K562 (cell line): ENCODE measurements around the gene AKAP12. TPM values are rescaled to one million over a fixed set of nuclear protein-coding genes. Genes with fewer than 3 reads are reported as not detected.

ENCODE experiments used
- DDX20 ChIP-seq: fragments of 450-650 bp; IDR thresholded peaks from 2 replicates; pipeline ENCODE4 v1.6.1; 2016; ENCODE audit warnings: missing genetic modification characterization, low read depth, mild to moderate bottlenecking, missing compliant biosample characterization, moderate library complexity
- HCFC1 ChIP-seq: IDR thresholded peaks from 2 replicates; pipeline ENCODE4 v1.6.1; 2012; ENCODE audit warnings: low read depth, low read length, improper control_type of control experiment
- PPARD ChIP-seq: fragments of 250-450 bp; sonication (Bioruptor Pico); IDR thresholded peaks from 2 replicates; pipeline ENCODE4 v1.8.0; 2022; ENCODE audit warnings: inconsistent platforms, mild to moderate bottlenecking, moderate library complexity
- RFX5 ChIP-seq: IDR thresholded peaks from 2 replicates; pipeline ENCODE4 v1.6.1; 2011; ENCODE audit warnings: low read depth, mild to moderate bottlenecking, improper control_type of control experiment, low read length
- RUNX1 ChIP-seq: sonication (generic); IDR thresholded peaks from 2 replicates; pipeline ENCODE4 v1.6.1; 2016; ENCODE audit warnings: antibody characterized with exemption, low read depth
- SMARCB1 ChIP-seq: IDR thresholded peaks from 2 replicates; pipeline ENCODE4 v1.6.1; 2011; ENCODE audit warnings: improper control_type of control experiment, low read depth; ENCODE audit not compliant: insufficient read length
- SRSF9 ChIP-seq: fragments of 200-400 bp; formaldehyde crosslinking; IDR thresholded peaks from 2 replicates; pipeline ENCODE4 v1.6.1; 2017; ENCODE audit warnings: low read depth, low read length, borderline replicate concordance
- TCF7 ChIP-seq: sonication (generic); IDR thresholded peaks from 2 replicates; pipeline ENCODE4 v1.6.1; 2016; ENCODE audit warnings: antibody characterized with exemption, borderline replicate concordance
- ZBTB11 ChIP-seq, 3 experiments: fragments of 200-800 bp in 1 of 3; fragments of 250-450 bp in 1 of 3; fragments of 450-650 bp in 1 of 3; sonication (Bioruptor Pico) in 1 of 3; sonication (Bioruptor generic) in 1 of 3; formaldehyde crosslinking in 1 of 3; IDR thresholded peaks; 2 replicates each; pipeline versions ENCODE4 v1.6.1 to v1.8.0; 2016 to 2022; ENCODE audit warnings: mild to moderate bottlenecking in 2 of 3, missing genetic modification characterization in 2 of 3, missing compliant biosample characterization in 1 of 3, moderate library complexity in 1 of 3
- ZKSCAN3 ChIP-seq: fragments of 250-450 bp; sonication (Bioruptor Pico); IDR thresholded peaks from 2 replicates; pipeline ENCODE4 v1.4.0; 2020
- polyA plus RNA-seq, 8 experiments: library from polyadenylated mRNA; depleted of rRNA in 4 of 8; stranded (reverse) in 5 of 8; unstranded in 3 of 8; fragments of >200 nt; fragmentation: Nextera tagmentation in 2 of 8; fragmentation: Illumina TruSeq in 1 of 8; extraction: Ambion mirVana in 2 of 8; extraction: Trizol in 1 of 8; gene quantifications; 2 replicates each; pipeline versions ENCODE4 v1.2.1 to v1.2.3, GENCODE V29; 2011 to 2014; ENCODE audit warnings: inconsistent platforms in 1 of 8, missing spikeins in 1 of 8
- total RNA-seq, 7 experiments: library from RNA; depleted of rRNA in 6 of 7; stranded (reverse); fragments of >200 nt in 6 of 7; fragmentation: Illumina TruSeq in 2 of 7; extraction: Trizol in 2 of 7; gene quantifications; 2 replicates each; pipeline versions ENCODE4 v1.2.1 to v1.2.3, GENCODE V29; 2011 to 2021; ENCODE audit warnings: low replicate concordance in 1 of 7
- TF ChIP-seq, protein P1 (sequence below): sonication (generic); formaldehyde crosslinking; IDR thresholded peaks from 2 replicates; pipeline ENCODE4 v1.8.0; 2023; ENCODE audit warnings: mild to moderate bottlenecking, missing genetic modification reagents
- TF ChIP-seq, protein P2 (sequence below): fragments of 450-650 bp; IDR thresholded peaks from 2 replicates; pipeline ENCODE4 v1.7.0; 2016; ENCODE audit warnings: borderline replicate concordance
- TF ChIP-seq, protein P3 (sequence below): fragments of 250-450 bp; sonication (Bioruptor Pico); IDR thresholded peaks from 2 replicates; pipeline ENCODE4 v1.4.0; 2020; ENCODE audit warnings: mild to moderate bottlenecking, moderate library complexity
- TF ChIP-seq, protein P4 (sequence below): sonication (generic); formaldehyde crosslinking; IDR thresholded peaks from 2 replicates; pipeline ENCODE4 v1.8.0; 2023; ENCODE audit warnings: mild to moderate bottlenecking, missing genetic modification reagents

Gene AKAP12
- total and polyA plus RNA-seq, 9 of the 15 experiments (the other 6 are each of a cell fraction or from before 2014, with no cell fraction given), result 0.08 to 2.0 (median 0.62) TPM

GRCh38 chr6:151229401-151230276 is 10.1 kb upstream of the AKAP12 start (continued):
- TF ChIP-seq HCFC1 (no peak), PPARD (CRISPR knock-in tag) (no peak), ZKSCAN3 (no peak), TCF7 (no peak), ZBTB11 (CRISPR knock-in tag; IDR thresholded peaks at IDR 0.05) (peak in 1 of 3 experiments; percentile 67; a peak in 2 of 6 replicates), RFX5 (no peak), DDX20 (no peak), SMARCB1 (no peak), SRSF9 (no peak), RUNX1 (no peak)
- TF ChIP-seq, protein P1, sequence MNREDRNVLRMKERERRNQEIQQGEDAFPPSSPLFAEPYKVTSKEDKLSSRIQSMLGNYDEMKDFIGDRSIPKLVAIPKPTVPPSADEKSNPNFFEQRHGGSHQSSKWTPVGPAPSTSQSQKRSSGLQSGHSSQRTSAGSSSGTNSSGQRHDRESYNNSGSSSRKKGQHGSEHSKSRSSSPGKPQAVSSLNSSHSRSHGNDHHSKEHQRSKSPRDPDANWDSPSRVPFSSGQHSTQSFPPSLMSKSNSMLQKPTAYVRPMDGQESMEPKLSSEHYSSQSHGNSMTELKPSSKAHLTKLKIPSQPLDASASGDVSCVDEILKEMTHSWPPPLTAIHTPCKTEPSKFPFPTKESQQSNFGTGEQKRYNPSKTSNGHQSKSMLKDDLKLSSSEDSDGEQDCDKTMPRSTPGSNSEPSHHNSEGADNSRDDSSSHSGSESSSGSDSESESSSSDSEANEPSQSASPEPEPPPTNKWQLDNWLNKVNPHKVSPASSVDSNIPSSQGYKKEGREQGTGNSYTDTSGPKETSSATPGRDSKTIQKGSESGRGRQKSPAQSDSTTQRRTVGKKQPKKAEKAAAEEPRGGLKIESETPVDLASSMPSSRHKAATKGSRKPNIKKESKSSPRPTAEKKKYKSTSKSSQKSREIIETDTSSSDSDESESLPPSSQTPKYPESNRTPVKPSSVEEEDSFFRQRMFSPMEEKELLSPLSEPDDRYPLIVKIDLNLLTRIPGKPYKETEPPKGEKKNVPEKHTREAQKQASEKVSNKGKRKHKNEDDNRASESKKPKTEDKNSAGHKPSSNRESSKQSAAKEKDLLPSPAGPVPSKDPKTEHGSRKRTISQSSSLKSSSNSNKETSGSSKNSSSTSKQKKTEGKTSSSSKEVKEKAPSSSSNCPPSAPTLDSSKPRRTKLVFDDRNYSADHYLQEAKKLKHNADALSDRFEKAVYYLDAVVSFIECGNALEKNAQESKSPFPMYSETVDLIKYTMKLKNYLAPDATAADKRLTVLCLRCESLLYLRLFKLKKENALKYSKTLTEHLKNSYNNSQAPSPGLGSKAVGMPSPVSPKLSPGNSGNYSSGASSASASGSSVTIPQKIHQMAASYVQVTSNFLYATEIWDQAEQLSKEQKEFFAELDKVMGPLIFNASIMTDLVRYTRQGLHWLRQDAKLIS, result no peak
- TF ChIP-seq, protein P2, sequence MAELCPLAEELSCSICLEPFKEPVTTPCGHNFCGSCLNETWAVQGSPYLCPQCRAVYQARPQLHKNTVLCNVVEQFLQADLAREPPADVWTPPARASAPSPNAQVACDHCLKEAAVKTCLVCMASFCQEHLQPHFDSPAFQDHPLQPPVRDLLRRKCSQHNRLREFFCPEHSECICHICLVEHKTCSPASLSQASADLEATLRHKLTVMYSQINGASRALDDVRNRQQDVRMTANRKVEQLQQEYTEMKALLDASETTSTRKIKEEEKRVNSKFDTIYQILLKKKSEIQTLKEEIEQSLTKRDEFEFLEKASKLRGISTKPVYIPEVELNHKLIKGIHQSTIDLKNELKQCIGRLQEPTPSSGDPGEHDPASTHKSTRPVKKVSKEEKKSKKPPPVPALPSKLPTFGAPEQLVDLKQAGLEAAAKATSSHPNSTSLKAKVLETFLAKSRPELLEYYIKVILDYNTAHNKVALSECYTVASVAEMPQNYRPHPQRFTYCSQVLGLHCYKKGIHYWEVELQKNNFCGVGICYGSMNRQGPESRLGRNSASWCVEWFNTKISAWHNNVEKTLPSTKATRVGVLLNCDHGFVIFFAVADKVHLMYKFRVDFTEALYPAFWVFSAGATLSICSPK, result no peak
- TF ChIP-seq, protein P3, sequence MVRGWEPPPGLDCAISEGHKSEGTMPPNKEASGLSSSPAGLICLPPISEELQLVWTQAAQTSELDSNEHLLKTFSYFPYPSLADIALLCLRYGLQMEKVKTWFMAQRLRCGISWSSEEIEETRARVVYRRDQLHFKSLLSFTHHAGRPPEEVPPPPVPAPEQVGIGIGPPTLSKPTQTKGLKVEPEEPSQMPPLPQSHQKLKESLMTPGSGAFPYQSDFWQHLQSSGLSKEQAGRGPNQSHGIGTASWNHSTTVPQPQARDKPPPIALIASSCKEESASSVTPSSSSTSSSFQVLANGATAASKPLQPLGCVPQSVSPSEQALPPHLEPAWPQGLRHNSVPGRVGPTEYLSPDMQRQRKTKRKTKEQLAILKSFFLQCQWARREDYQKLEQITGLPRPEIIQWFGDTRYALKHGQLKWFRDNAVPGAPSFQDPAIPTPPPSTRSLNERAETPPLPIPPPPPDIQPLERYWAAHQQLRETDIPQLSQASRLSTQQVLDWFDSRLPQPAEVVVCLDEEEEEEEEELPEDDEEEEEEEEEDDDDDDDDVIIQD (CRISPR knock-in tag), result no peak
- TF ChIP-seq, protein P4, sequence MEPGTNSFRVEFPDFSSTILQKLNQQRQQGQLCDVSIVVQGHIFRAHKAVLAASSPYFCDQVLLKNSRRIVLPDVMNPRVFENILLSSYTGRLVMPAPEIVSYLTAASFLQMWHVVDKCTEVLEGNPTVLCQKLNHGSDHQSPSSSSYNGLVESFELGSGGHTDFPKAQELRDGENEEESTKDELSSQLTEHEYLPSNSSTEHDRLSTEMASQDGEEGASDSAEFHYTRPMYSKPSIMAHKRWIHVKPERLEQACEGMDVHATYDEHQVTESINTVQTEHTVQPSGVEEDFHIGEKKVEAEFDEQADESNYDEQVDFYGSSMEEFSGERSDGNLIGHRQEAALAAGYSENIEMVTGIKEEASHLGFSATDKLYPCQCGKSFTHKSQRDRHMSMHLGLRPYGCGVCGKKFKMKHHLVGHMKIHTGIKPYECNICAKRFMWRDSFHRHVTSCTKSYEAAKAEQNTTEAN, result no peak
